ENCODE measurements around the gene SLC25A41.

Gene SLC25A41

GRCh38 chr19:6417713-6418561, 15.6 kb downstream of the SLC25A41 start:
- Histone ChIP-seq H3K4me2 (ENCODE audit: low read depth, low read length, poor library complexity, severe bottlenecking) (no peak overlapping the region), H3K9me2 (replicated peaks; ENCODE audit: insufficient read depth, low read length) (no peaks in the 10 kb centered on the region), H3K4me3 (ENCODE audit: insufficient read depth, low read length, poor library complexity, severe bottlenecking) (no peak overlapping the region), H3K36me3 (ENCODE audit: low read length) (peaks cover 3% of the 10 kb centered on the region; the same call in 1 of the 2 replicates), H3K9ac (ENCODE audit: low read length) (no peak overlapping the region), H2AFZ (ENCODE audit: low read depth, low read length, severe bottlenecking) (no peak overlapping the region), H3K9me3 (ENCODE audit: insufficient read depth, low read length) (no peaks in the 10 kb centered on the region), H3F3A (ENCODE audit: insufficient read depth) (peaks cover 2% of the 10 kb centered on the region; the same call in 1 of the 2 replicates), H4K20me1 (ENCODE audit: low read depth, low read length) (peaks cover 13% of the 10 kb centered on the region; the same call in 1 of the 2 replicates), H3K27me3 (ENCODE audit: low read length) (no peaks in the 10 kb centered on the region), H3K79me2 (ENCODE audit: insufficient read depth, low read length) (peaks cover 37% of the 10 kb centered on the region), H3K27ac (ENCODE audit: low read depth, low read length) (no peak overlapping the region)
- TF ChIP-seq, protein P1, sequence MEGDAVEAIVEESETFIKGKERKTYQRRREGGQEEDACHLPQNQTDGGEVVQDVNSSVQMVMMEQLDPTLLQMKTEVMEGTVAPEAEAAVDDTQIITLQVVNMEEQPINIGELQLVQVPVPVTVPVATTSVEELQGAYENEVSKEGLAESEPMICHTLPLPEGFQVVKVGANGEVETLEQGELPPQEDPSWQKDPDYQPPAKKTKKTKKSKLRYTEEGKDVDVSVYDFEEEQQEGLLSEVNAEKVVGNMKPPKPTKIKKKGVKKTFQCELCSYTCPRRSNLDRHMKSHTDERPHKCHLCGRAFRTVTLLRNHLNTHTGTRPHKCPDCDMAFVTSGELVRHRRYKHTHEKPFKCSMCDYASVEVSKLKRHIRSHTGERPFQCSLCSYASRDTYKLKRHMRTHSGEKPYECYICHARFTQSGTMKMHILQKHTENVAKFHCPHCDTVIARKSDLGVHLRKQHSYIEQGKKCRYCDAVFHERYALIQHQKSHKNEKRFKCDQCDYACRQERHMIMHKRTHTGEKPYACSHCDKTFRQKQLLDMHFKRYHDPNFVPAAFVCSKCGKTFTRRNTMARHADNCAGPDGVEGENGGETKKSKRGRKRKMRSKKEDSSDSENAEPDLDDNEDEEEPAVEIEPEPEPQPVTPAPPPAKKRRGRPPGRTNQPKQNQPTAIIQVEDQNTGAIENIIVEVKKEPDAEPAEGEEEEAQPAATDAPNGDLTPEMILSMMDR (IDR thresholded peaks at IDR 0.05; ENCODE audit: insufficient read depth, low read length, poor library complexity, severe bottlenecking), result no peak
- TF ChIP-seq EZH2phosphoT487 (conservative IDR thresholded peaks at IDR 0.05; ENCODE audit: low read length), result no peak

DNA sequence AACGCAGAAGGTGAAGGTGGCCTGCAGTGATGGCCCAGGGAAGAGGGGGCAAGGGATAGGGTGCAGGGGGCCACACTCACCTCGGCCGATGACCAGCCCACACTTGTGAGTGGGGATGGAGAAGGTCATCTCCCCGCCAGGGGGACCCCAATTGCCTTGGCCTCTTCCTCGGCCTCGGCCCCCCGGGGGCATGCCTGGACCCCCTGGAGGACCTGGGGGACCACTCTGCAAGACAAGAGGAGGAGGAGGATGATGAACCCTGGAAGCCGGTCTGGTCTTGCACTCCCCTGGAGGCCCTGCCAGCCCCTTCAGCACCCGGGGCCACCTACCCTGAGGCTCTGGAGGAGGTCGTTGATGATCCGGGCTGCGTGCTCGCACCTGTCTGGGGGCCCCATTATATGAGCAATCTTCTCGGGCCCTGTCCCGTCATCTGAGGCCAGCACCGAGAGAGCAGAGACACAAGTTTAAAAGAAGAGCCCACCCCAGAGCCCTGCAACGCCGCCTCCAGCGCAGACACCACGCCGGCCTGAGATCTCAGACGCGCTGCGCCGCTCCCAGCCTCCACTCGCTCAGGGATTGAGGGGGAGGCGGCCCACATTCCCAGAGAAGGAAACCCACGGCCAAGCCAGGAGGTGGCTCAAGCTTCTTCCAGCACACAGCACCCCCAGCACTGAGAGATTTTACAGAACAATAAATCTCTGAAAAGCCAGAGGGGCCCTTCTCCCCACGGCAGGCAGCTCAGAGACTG, 16.7 kb downstream of the SLC25A41 start:
- H2AFZ ChIP-seq (ENCODE audit: low read depth, low read length, severe bottlenecking), result no peak overlapping the region
- H3K4me2 ChIP-seq (ENCODE audit: low read depth, low read length, poor library complexity, severe bottlenecking), result no peak overlapping the region
- H3F3A ChIP-seq (ENCODE audit: insufficient read depth), result peaks cover 5% of the 10 kb centered on the region; the same call in 1 of the 2 replicates
- no peaks in the 10 kb centered on the region for H3K27me3 ChIP-seq (ENCODE audit: low read length)
- H3K9me2 ChIP-seq (replicated peaks; ENCODE audit: insufficient read depth, low read length), result no peaks in the 10 kb centered on the region
- peaks cover 3% of the 10 kb centered on the region; the same call in 1 of the 2 replicates for H3K36me3 ChIP-seq (ENCODE audit: low read length)
- H3K4me3 ChIP-seq (ENCODE audit: insufficient read depth, low read length, poor library complexity, severe bottlenecking), result no peak overlapping the region
- TF ChIP-seq EZH2phosphoT487 (conservative IDR thresholded peaks at IDR 0.05; ENCODE audit: low read length), result no peak
- TF ChIP-seq, protein P1 (IDR thresholded peaks at IDR 0.05; ENCODE audit: insufficient read depth, low read length, poor library complexity, severe bottlenecking), result no peak
- H4K20me1 ChIP-seq (ENCODE audit: low read depth, low read length), result peaks cover 3% of the 10 kb centered on the region; the same call in 1 of the 2 replicates
- H3K9me3 ChIP-seq (ENCODE audit: insufficient read depth, low read length), result no peaks in the 10 kb centered on the region
- peaks cover 26% of the 10 kb centered on the region for H3K79me2 ChIP-seq (ENCODE audit: insufficient read depth, low read length)
- H3K27ac ChIP-seq (ENCODE audit: low read depth, low read length), result no peak overlapping the region
- no peak overlapping the region for H3K9ac ChIP-seq (ENCODE audit: low read length)

GRCh38 chr19:6415591-6416190, 17.9 kb downstream of the SLC25A41 start:
- Histone ChIP-seq H4K20me1 (ENCODE audit: low read depth, low read length) (no peaks in the 10 kb centered on the region; the same call in 1 of the 2 replicates), H3K27me3 (ENCODE audit: low read length) (no peaks in the 10 kb centered on the region), H3K27ac (ENCODE audit: low read depth, low read length) (no peak overlapping the region), H3K9me2 (replicated peaks; ENCODE audit: insufficient read depth, low read length) (no peaks in the 10 kb centered on the region), H3F3A (ENCODE audit: insufficient read depth) (peaks cover 5% of the 10 kb centered on the region; the same call in 1 of the 2 replicates), H3K79me2 (ENCODE audit: insufficient read depth, low read length) (peaks cover 14% of the 10 kb centered on the region), H3K9ac (ENCODE audit: low read length) (no peak overlapping the region), H3K36me3 (ENCODE audit: low read length) (peaks cover 3% of the 10 kb centered on the region; the same call in 1 of the 2 replicates), H3K9me3 (ENCODE audit: insufficient read depth, low read length) (no peaks in the 10 kb centered on the region), H3K4me2 (ENCODE audit: low read depth, low read length, poor library complexity, severe bottlenecking) (no peak overlapping the region), H3K4me3 (ENCODE audit: insufficient read depth, low read length, poor library complexity, severe bottlenecking) (no peak overlapping the region), H2AFZ (ENCODE audit: low read depth, low read length, severe bottlenecking) (no peak overlapping the region)
- no peak for TF ChIP-seq EZH2phosphoT487 (conservative IDR thresholded peaks at IDR 0.05; ENCODE audit: low read length)
- TF ChIP-seq, protein P1 (IDR thresholded peaks at IDR 0.05; ENCODE audit: insufficient read depth, low read length, poor library complexity, severe bottlenecking), result no peak

Measured in SU-DHL-6 (cell line).